Stimulated activated CD8-positive, alpha-beta memory T cell treated with anti-CD3 and anti-CD28 coated beads, Interleukin-12 subunit alpha, Interleukin-12 subunit beta, amount 100 ng/mL, for 4 hours (primary cell): Measurements from ENCODE around the gene LLPH.

Experiments used
- DNase-seq: peaks from one replicate; pipeline ENCODE4 v3.0.0-alpha.2; 2020; ENCODE audit warnings: low read depth

Gene LLPH

DNA sequence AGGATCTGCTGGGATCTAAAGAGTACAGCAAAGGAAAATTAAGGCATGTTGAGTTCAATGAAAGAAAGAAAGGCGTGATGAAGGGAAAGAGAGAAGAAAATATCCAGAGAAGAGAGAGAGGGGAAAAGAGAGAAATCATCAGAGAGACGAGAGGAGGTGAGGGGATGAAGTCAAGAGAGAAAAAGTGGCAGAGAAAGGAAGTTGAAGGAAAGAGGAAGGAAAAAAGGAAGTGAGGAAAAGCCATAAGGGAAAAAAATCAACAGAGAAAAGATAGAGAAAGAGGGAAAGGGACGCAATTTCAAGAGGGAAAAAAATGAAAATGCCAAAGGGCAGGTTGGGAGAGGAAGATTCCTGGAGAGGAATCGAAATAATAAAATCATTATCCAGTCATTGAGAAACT is 40.4 kb downstream of the LLPH start:
- DNase-seq = no peak

DNA sequence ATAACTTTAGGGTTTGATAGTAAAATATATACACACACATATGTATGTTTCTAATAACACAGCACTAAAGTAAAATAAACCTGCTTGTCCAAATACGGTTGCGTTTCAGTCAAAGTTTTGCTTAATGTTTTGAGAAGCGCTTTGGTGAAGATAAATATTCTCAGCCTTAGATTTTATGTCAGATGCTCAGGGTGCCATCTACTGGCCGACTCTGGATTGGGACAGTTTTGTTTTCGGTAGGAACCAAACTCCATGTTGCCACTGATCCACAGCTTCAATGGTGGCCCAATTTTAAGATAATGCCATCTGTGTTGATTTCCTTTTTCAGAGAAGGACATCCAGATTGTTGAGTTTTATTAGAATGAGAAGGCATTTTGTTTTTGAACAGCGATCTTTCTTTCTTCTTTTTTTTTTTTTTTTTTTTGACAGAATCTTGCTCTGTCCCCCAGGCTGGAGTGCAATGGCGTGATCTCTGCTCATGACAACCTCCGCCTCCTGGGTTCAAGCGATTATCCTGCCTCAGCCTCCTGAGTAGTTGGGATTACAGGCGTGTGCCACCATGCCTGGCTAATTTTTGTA is 43.1 kb downstream of the LLPH start:
- DNase-seq = no peak

DNA sequence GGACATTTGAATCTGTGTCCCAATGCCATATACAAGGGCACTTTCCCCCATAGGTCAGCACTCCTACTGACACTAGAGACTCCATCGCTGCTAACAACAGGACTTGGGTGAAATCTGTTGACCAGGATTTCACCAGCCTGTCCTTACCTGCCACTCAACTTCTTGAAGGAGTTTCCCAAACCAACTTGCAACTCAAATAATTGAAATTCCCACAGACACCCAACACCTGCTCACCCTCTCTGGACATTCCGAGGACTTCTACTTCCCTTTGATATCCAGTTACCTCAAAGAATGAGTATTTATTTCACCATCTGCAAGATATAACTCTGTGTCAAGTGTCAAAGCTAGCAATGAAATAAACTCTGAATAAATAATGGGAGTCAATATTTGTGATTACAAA is 44.6 kb downstream of the LLPH start:
- DNase-seq = no peak

DNA sequence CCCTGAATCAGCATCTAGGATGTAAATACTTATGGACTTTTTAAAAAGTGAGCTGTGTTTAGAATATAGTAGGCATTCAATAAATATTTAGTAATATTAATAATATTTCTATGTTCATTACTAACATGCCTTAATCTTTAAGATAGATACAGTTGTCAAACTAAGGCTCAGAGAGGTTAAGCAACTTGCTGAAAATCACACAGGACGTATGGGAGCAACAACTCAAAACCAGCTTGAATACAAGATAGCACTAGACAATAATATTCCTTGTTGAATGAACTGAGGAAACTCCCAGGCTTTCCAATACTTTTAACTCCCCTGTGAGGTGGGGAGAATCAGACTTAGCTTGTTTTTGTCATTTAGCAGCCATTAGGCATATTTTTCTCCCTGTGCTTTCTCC is 45.3 kb downstream of the LLPH start:
- DNase-seq = no peak

DNA sequence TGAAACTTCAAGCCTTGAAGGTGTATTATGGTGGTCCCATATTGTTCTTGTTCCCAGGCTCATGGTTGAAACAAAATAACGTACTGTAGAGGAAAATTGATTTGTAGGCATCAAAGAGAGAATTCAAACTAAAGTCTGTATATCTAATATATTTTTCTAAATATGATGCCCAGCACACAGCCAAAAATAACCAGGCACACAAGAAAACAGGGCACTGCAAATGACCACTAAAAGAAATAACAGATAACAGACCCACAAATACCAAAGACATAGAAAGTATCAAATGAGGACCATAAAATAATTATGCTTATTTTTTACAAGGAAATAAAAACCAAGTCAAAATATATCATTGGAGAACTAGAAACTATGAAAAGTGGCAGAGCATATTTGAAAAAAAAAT is 46.8 kb downstream of the LLPH start:
- DNase-seq = no peak

DNA sequence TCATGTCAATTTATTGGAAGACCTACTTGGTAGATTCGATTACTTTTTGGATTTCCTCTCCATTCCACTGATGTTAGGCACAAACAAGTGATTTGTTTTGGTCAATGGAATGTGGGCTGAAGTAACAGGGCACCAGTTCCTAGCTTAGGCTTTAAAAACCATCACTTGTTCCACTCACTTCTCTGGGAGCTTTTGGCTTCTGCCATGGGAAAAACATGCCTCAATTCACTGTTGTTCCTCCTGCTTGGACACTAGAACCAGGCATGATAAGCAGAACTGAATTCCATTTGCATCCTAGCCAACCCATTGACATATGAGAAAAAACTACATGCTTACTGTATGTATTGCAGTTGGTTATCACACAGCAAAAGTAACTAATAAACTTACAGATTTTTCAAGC is 47.8 kb downstream of the LLPH start:
- no peak for DNase-seq

DNA sequence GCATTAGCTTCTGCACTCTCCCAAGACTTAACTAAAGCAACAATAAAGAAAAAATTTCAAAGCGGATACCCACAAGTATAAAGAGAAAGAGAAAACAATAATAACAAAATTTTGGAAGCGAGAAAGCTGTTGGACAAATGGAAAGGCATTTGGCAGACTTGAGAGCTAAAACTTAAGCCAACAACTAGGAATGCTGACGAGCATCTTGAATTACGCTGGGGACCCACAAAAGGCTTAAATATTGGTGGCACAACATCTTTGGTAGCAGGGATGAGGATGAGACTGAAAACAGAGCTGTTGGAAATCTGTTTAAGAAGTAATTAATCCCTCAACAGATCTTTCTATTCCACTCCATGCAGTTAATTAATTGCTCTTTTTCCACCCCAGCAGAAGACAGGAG is 49.8 kb downstream of the LLPH start:
- DNase-seq = no peak

DNA sequence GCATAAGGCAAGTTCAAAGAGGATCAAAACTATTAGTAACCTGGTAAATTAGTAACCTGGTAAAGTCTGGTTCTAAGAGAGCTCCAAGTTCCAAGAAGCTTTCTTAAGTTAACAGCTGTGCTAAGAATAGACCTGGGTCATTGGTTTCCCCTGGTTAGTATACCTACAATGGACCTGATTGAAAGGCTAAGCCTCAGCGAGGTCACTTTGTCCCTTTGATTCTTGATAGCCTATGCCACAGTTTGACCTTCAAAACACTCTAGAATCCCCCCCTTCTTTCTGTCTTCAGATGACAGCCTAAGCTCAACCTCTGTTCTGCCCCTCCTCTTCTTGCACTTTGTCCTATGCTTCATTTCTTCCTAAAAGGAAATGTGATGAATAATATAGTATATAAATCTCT is 53.0 kb downstream of the LLPH start:
- DNase-seq = no peak

DNA sequence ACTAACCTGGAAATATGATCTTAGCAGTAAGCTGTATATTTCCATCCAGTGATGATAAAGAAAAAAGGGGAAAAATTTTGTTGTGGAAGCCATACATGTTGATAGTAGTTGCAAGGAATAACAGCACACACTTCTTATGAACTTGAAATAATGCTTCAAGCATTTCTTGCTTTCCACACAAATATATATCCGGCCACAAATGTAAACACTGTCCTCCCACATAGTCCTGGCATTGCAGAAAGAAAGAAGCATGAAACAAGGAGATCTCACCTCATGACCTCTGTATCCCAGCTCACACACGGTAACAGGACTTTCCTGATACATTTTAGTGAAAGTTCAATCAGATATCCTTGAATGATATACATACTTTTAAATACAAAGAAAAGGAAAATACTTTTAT is 56.0 kb downstream of the LLPH start:
- no peak for DNase-seq

DNA sequence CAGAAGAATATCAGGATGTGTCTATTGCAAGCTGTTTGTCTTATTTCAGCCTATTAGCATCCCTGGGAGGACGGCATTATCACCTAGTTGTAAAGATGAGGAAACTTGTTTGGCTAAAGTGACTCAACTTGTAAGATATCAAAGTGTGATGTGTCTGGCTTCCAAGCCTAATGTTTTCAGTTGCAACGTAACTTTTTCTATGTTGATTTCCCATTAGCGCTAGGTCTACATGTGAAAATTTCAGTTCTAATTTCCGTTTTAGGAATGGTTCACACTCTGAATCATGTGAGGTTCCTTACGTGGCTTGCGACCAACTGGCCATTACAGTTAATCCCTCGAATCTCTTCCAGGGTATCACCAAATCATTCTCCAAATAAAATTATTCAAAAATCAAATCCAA is 58.0 kb downstream of the LLPH start:
- no peak for DNase-seq

DNA sequence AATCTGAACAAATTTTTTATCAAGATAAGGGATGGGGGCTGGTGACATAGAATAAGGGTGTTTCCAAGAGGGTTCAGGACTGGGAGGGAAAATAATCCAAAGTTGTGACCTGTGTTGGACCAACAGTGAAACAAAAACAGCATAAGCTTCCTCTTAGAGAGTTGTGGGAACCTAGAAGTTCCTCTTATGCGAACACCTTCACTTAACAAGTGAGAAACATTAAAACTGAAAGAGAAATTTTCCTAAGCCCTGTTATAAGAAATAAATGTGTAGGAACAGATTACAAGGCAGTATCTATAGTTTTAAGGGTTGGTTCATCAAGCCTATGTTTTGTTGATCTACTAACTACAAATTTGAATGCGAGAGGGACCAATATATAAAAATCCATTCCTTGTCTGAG is 58.4 kb downstream of the LLPH start:
- no peak for DNase-seq

DNA sequence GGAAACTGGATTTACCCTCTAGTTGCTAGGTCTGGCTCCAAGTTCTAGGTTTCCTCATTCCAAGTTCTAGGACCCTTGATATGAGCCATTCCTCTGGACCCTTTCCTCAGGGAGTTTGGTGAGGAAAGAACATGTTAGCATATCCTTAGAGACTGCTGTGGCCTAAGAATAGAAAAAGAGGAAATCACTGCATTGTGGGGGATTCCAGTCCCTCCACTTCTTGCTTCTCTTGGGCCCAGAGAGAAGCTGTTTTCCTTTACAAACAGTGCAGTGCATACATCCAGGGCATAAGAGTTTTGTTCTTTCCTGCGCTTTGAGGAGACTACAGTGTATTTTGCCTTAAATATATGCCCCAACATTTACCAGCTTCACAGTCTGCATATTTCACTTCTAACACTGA is 59.0 kb downstream of the LLPH start:
- DNase-seq = no peak

DNA sequence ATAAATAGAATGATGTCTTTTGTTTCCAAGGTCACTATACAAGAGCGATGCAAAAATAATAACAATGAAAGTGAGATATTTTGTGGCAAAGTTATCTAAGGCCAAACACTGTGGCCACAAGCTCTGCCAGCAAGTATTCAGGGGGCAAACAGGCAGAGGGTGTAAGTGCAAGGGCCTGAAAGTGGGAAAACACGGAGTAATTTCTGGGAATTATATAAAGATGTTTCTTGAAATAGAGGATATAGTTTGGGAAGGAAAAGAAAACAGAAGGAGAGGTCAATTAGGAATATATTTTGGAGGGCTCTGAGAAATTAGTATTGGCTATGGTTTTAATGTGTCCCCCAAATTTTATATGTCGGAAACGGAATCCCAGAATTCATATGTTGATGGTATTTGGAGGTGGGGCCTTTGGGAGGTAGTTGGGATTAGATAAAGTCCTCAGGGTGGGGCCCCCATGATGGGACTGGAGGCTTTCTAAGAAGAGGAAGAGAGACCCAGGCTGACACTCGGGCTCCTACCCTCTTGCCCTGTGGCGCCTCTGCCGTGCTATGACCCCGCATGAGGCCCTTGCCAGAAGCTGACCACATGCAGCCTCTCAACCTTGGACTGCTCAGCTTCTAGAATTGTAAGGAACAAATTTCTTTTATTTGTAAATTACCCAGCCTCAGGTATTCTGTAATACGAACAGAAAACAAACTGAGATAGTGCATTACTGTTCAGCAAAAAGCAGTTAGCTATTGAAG is 60.0 kb downstream of the LLPH start:
- DNase-seq = no peak

DNA sequence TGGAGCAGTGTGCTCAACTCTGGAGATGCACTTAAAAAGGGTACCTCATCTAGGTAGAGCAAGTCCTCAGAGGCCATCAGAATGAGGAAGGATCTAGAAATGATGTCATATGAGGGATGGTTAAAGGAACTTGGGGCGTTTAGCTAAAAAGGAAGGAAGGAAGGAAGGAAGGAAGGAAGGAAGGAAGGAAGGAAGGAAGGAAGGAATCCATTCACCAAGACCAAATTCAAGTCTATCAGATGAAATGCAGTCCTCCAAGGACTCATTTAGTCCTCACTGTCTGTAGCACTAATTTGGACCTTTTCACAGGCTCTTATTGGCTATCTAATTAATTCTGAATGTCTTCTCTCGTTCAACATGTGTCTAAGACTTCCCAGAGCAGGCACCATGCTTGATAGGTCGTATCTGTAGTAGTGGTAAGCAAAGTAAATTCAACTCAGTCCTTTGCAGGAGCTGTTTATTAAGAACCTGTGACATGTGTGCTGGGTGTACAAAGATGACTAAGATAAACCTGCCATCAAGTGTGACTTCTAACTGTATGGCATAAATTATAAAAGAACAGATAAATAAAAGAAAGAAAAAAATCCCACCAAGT is 63.5 kb downstream of the LLPH start:
- no peak for DNase-seq
